ENCODE data around the gene AKR1C2.

DNA sequence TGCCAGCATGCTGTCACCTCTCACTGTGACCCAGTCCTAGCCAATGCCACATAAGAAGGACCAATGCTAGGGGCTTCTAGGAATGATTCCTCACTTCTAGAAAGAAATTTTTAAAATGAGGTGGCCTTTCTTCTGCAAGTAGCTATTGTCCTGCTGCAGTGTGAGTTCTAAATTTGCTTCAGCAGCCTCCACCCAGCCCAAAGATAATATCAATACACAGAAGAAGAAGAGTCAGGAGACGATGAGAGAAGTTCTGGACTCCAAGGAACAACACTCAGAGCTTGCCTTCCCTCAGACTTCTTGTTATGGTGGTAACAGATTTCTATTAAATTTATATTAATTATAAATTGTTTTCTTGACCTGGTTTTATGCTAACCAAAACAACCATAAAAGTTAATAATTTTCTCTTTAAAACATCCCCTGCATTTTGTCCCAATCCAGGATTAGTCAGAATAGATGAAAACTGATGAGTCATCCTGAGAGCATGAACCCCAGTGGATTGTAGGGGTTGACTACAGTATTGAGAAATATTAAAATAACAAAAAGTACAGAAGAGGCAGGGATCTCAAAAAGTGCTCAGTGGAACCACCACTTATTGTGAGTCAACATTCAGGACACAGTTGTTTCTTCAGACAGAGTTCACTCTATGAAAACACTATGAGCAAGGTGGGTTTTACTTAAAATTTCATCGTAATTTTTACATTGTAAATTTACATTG, 29.6 kb upstream of the AKR1C2 start:
- TF ChIP-seq, protein P1, sequence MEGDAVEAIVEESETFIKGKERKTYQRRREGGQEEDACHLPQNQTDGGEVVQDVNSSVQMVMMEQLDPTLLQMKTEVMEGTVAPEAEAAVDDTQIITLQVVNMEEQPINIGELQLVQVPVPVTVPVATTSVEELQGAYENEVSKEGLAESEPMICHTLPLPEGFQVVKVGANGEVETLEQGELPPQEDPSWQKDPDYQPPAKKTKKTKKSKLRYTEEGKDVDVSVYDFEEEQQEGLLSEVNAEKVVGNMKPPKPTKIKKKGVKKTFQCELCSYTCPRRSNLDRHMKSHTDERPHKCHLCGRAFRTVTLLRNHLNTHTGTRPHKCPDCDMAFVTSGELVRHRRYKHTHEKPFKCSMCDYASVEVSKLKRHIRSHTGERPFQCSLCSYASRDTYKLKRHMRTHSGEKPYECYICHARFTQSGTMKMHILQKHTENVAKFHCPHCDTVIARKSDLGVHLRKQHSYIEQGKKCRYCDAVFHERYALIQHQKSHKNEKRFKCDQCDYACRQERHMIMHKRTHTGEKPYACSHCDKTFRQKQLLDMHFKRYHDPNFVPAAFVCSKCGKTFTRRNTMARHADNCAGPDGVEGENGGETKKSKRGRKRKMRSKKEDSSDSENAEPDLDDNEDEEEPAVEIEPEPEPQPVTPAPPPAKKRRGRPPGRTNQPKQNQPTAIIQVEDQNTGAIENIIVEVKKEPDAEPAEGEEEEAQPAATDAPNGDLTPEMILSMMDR (IDR thresholded peaks at IDR 0.05; ENCODE audit: insufficient read depth, low read length, poor library complexity, severe bottlenecking): no peak
- TF ChIP-seq EZH2phosphoT487 (conservative IDR thresholded peaks at IDR 0.05; ENCODE audit: low read length): no peak
